H1 (cell line): ENCODE results near the gene PIGBOS1. TPM values are rescaled to one million over a fixed set of nuclear protein-coding genes. Genes with fewer than 3 reads are reported as not detected.
"Not testable (repeated sequence)": the region's sequence is repeated elsewhere in the genome, so short reads cannot be mapped to it uniquely, and the experiment has no call there.

ENCODE experiments used
- CTCF ChIA-PET: fragments of 300-600 bp; sonication (Branson Sonifier 250); formaldehyde crosslinking; loops from one replicate; lab custom pipeline; 2021; ENCODE audit not compliant: partially characterized antibody; lab: Charles Lee
- POLR2A ChIA-PET: fragments of 300-600 bp; sonication (Branson Sonifier 250); formaldehyde crosslinking; loops from one replicate; lab custom pipeline; 2021; ENCODE audit warnings: inconsistent platforms; ENCODE audit not compliant: partially characterized antibody; lab: Charles Lee
- DNase-seq, 2 experiments: peaks; one replicate each; pipeline versions ENCODE4 v3.0.0 to v3.0.0-alpha.2; 2010 to 2022; ENCODE audit warnings: low spot score in 2 of 2, low read depth in 1 of 2, mixed read lengths in 1 of 2
- FAIRE-seq: peaks from 2 replicates; lab custom pipeline; 2011; peaks lifted over from hg19 to GRCh38; lab: Jason Lieb, UNC
- H2AFZ ChIP-seq: 2 replicates; pipeline ENCODE4 v1.8.1; 2012; ENCODE audit warnings: low read length, inconsistent platforms
- H2AK5ac ChIP-seq: 2 replicates; pipeline ENCODE4 v1.6.1; 2013; ENCODE audit warnings: low read depth, low read length
- H2BK120ac ChIP-seq: replicated peaks from 2 replicates; pipeline ENCODE3; 2013; ENCODE audit warnings: low read depth, low read length, inconsistent platforms
- H2BK12ac ChIP-seq: 2 replicates; pipeline ENCODE4 v1.6.1; 2013; ENCODE audit warnings: low read depth, low read length
- H2BK15ac ChIP-seq: 2 replicates; pipeline ENCODE4 v1.6.1; 2013; ENCODE audit warnings: low read length
- H2BK20ac ChIP-seq: 2 replicates; pipeline ENCODE4 v1.6.1; 2013; ENCODE audit warnings: low read length
- H2BK5ac ChIP-seq: 2 replicates; pipeline ENCODE4 v1.6.1; 2013; ENCODE audit warnings: low read depth, low read length
- H3K14ac ChIP-seq: 2 replicates; pipeline ENCODE4 v1.6.1; 2013; ENCODE audit warnings: inconsistent platforms; ENCODE audit not compliant: insufficient read length
- H3K18ac ChIP-seq: 2 replicates; pipeline ENCODE4 v1.6.1; 2013; ENCODE audit warnings: low read length; ENCODE audit errors: extremely low read depth
- H3K23ac ChIP-seq: 2 replicates; pipeline ENCODE4 v1.6.1; 2013; ENCODE audit warnings: inconsistent platforms; ENCODE audit not compliant: insufficient read length
- H3K23me2 ChIP-seq: 2 replicates; pipeline ENCODE4 v1.6.1; 2013; ENCODE audit warnings: low read depth, low read length
- H3K27ac ChIP-seq: 2 replicates; pipeline ENCODE4 v1.6.1; 2011; ENCODE audit warnings: low read depth, low read length, inconsistent platforms
- H3K27me3 ChIP-seq, 4 experiments: replicated peaks in 1 of 4; 1 replicate in 1 of 4; 2 replicates in 3 of 4; pipeline versions ENCODE4 v1.6.1 to v1.8.1; 2011 to 2013; ENCODE audit warnings: low read length in 3 of 4, mild to moderate bottlenecking in 3 of 4, inconsistent platforms in 2 of 4, mixed read lengths in 2 of 4, moderate library complexity in 1 of 4; ENCODE audit not compliant: control insufficient read depth in 3 of 4, insufficient read depth in 3 of 4; ENCODE audit errors: extremely low read depth in 1 of 4
- H3K36me3 ChIP-seq, 4 experiments: 2 replicates each; pipeline versions ENCODE4 v1.6.1 to v1.8.1; 2011 to 2013; ENCODE audit warnings: mild to moderate bottlenecking in 4 of 4, low read length in 3 of 4, moderate library complexity in 2 of 4, control low read depth in 1 of 4, inconsistent platforms in 1 of 4; ENCODE audit not compliant: insufficient read depth in 4 of 4, control insufficient read depth in 2 of 4
- H3K4ac ChIP-seq: replicated peaks from 2 replicates; pipeline ENCODE3; 2013; ENCODE audit warnings: low read length, low read depth, mixed read lengths, inconsistent platforms; ENCODE audit not compliant: insufficient read length
- H3K4me1 ChIP-seq, 4 experiments: replicated peaks in 1 of 4; 1 replicate in 1 of 4; 2 replicates in 3 of 4; pipeline versions ENCODE4 v1.6.1 to v1.8.1; 2011 to 2013; ENCODE audit warnings: low read length in 3 of 4, inconsistent platforms in 2 of 4, mixed read lengths in 1 of 4; ENCODE audit not compliant: insufficient read depth in 4 of 4, control insufficient read depth in 3 of 4
- H3K4me2 ChIP-seq, 2 experiments: 2 replicates each; pipeline versions ENCODE4 v1.6.1 to v1.8.1; 2011 to 2013; ENCODE audit warnings: low read depth in 2 of 2, low read length in 2 of 2, control low read depth in 1 of 2, inconsistent platforms in 1 of 2, mild to moderate bottlenecking in 1 of 2; ENCODE audit not compliant: insufficient read depth in 1 of 2
- H3K4me3 ChIP-seq, 4 experiments: fragments of 200-600, 300-600 bp in 1 of 4; sonication (generic), shearing (Covaris generic), sonication (Bioruptor Twin) in 1 of 4; 2 replicates each; pipeline versions ENCODE4 v1.5.1 to v1.8.1; 2011 to 2016; ENCODE audit warnings: low read length in 4 of 4, low read depth in 3 of 4, control low read depth in 2 of 4, inconsistent platforms in 2 of 4, mild to moderate bottlenecking in 2 of 4, mixed read lengths in 1 of 4, moderate library complexity in 1 of 4; ENCODE audit not compliant: insufficient read depth in 2 of 4; ENCODE audit errors: extremely low read depth in 1 of 4
- H3K56ac ChIP-seq: replicated peaks from 2 replicates; pipeline ENCODE3; 2013; ENCODE audit warnings: low read depth, mild to moderate bottlenecking, mixed read lengths, low read length, inconsistent platforms; ENCODE audit not compliant: insufficient read length
- H3K79me1 ChIP-seq: 2 replicates; pipeline ENCODE4 v1.6.1; 2013; ENCODE audit warnings: low read depth, low read length, control low read depth
- H3K79me2 ChIP-seq, 2 experiments: 2 replicates each; pipeline versions ENCODE4 v1.6.1 to v1.8.1; 2012 to 2013; ENCODE audit warnings: low read length in 2 of 2, mild to moderate bottlenecking in 2 of 2, inconsistent platforms in 1 of 2; ENCODE audit not compliant: insufficient read depth in 2 of 2, control insufficient read depth in 1 of 2
- H3K9ac ChIP-seq, 4 experiments: replicated peaks in 1 of 4; 1 replicate in 1 of 4; 2 replicates in 3 of 4; pipeline versions ENCODE4 v1.6.1 to v1.8.1; 2011 to 2013; ENCODE audit warnings: low read depth in 3 of 4, low read length in 3 of 4, control low read depth in 2 of 4, mild to moderate bottlenecking in 2 of 4, moderate library complexity in 2 of 4, inconsistent platforms in 1 of 4; ENCODE audit errors: extremely low read depth in 1 of 4
- H3K9me3 ChIP-seq, 2 experiments: 2 replicates each; pipeline versions ENCODE4 v1.6.1 to v1.8.1; 2012 to 2013; ENCODE audit warnings: mild to moderate bottlenecking in 2 of 2, moderate library complexity in 2 of 2, control low read depth in 1 of 2, inconsistent platforms in 1 of 2, low read depth in 1 of 2, low read length in 1 of 2, mixed read lengths in 1 of 2; ENCODE audit not compliant: insufficient read depth in 2 of 2
- H4K20me1 ChIP-seq, 2 experiments: replicated peaks in 1 of 2; 2 replicates each; pipeline versions ENCODE3 to v1.8.1; 2011 to 2013; ENCODE audit warnings: inconsistent platforms in 2 of 2, low read length in 2 of 2, mild to moderate bottlenecking in 1 of 2; ENCODE audit not compliant: insufficient read depth in 2 of 2, control insufficient read depth in 1 of 2
- H4K5ac ChIP-seq: 2 replicates; pipeline ENCODE4 v1.6.1; 2013; ENCODE audit warnings: low read length, low read depth, mixed read lengths, inconsistent platforms; ENCODE audit not compliant: insufficient read length
- H4K8ac ChIP-seq: 2 replicates; pipeline ENCODE4 v1.8.0; 2013; ENCODE audit warnings: mild to moderate bottlenecking, moderate library complexity, low read length, inconsistent platforms; ENCODE audit not compliant: insufficient read depth; ENCODE audit errors: extremely low read depth
- H4K91ac ChIP-seq: replicated peaks from 2 replicates; pipeline ENCODE3; 2013; ENCODE audit warnings: low read length, mixed read lengths, inconsistent platforms; ENCODE audit not compliant: insufficient read length
- WGBS, 2 experiments: shearing (Covaris generic) in 1 of 2; methylation state at CpG; one replicate each; pipeline versions ENCODE4 v1.1.6 to v1.1.7; 2013 to 2015; ENCODE audit warnings: low lambda C conversion rate in 2 of 2, mixed read lengths in 2 of 2, inconsistent platforms in 1 of 2, low coverage in 1 of 2, missing lambda C conversion rate in 1 of 2; ENCODE audit not compliant: insufficient replicate concordance in 2 of 2, insufficient coverage in 1 of 2, insufficient read length in 1 of 2; ENCODE audit errors: extremely low coverage in 1 of 2, missing lambda C conversion rate in 1 of 2; 5-methylcytosine and 5-hydroxymethylcytosine counted together
- polyA plus RNA-seq, 7 experiments: library from polyadenylated mRNA; depleted of rRNA in 3 of 7; stranded (reverse) in 5 of 7; unstranded in 2 of 7; fragments of >200 nt in 5 of 7; fragments of 200-250 nt in 2 of 7; gene quantifications; 1 replicate in 5 of 7; 2 replicates in 1 of 7; 4 replicates in 1 of 7; pipeline versions ENCODE4 v1.2.1 to v1.2.3, GENCODE V29; 2011 to 2013; ENCODE audit warnings: missing spikeins in 2 of 7, mixed read lengths in 2 of 7
- total RNA-seq: library from RNA; stranded (reverse); fragmentation: NEBNext Ultra II Directional; extraction: Animal tissue kit (Norgen Biotek cat#: 25700); gene quantifications from 2 replicates; pipeline ENCODE4 v1.2.1, GENCODE V29; 2021

Gene PIGBOS1
- total and polyA plus RNA-seq, 2 of the 8 experiments (the other 6 are each of a cell fraction or from before 2014, with no cell fraction given) = 7.8 to 16.7 TPM

DNA sequence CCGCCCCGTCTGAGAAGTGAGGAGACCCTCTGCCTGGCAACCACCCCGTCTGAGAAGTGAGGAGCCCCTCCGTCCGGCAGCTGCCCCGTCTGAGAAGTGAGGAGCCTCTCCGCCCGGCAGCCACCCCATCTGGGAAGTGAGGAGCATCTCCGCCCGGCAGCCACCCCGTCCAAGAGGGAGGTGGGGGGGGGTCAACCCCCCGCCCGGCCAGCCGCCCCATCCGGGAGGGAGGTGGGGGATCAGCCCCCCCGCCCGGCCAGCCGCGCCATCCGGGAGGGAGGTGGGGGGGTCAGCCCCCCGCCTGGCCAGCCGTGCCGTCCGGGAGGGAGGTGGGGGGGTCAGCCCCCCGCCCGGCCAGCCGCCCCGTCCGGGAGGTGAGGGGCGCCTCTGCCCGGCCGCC, 16.1 kb downstream of the PIGBOS1 start:
- H4K8ac ChIP-seq, H3K36me3 ChIP-seq, H3K4me2 ChIP-seq, H3K56ac ChIP-seq, H2BK12ac ChIP-seq, H4K5ac ChIP-seq, H3K27me3 ChIP-seq, H2BK20ac ChIP-seq, H3K14ac ChIP-seq, CTCF ChIA-PET, H3K4me1 ChIP-seq, H3K4me3 ChIP-seq, H3K9ac ChIP-seq, H3K79me2 ChIP-seq, DNase-seq, H3K4ac ChIP-seq, H3K27ac ChIP-seq, H3K18ac ChIP-seq, H3K23ac ChIP-seq, H2BK120ac ChIP-seq, POLR2A ChIA-PET, H4K20me1 ChIP-seq, H3K23me2 ChIP-seq, H2BK5ac ChIP-seq, H4K91ac ChIP-seq, FAIRE-seq, H3K79me1 ChIP-seq, H2BK15ac ChIP-seq, H2AK5ac ChIP-seq, H2AFZ ChIP-seq: not testable (repeated sequence)
- no CpG with 5 or more reads among the region's 32 CpGs for WGBS, 2 experiments
- H3K9me3 ChIP-seq = peaks cover 6 to 15% of the 10 kb centered on the region in 2 experiments; a peak in 3 of 4 replicates
